Astrocyte of the cerebellum (primary cell): ENCODE measurements around the gene HSPBP1.

Source experiments
- DNase-seq: peaks from one replicate; pipeline ENCODE4 v3.0.0-alpha.2; 2011; ENCODE audit warnings: low read depth
- H3K4me3 ChIP-seq: 2 replicates; pipeline ENCODE4 v1.5.1; 2011; ENCODE audit warnings: mild to moderate bottlenecking, low read depth, low read length, moderate library complexity
- in situ Hi-C: cut with HindIII; loops from 2 replicates; pipeline ENCODE4 v1.10.0; 2017; ENCODE audit warnings: low sequenced_read_pairs
- TF ChIP-seq, protein P1 (sequence below): IDR thresholded peaks from 2 replicates; pipeline ENCODE4 v1.5.1; 2012; ENCODE audit warnings: low read length, low read depth, moderate library complexity, mild to moderate bottlenecking; ENCODE audit errors: missing control alignments

The HSPBP1 gene

DNA sequence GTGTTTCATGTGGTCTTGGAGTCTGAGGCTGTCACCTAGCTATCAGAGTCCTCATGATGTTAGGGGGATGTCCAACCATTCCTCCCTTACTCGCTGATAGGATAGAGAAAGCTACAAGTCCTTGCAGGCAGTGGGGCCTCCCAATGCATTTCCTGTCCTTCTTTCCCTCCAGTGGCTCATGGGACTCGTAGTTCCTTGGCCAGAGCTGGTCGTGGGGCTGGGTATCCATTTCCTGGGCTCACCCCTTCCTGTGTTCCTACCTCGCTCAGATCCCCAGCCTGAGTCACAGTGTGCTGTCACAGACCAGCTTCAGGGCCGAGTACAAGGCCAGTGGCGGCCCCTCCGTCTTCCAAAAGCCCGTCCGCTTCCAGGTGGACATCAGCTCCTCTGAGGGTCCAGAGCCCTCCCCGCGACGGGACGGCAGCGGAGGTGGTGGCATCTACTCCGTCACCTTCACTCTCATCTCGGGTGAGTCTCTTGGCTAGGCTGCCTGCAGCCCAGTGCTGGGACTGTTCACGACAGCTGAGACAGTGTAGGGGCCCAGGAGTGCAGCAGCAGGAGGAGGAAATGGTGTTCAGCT, 26.2 kb upstream of the HSPBP1 start:
- TF ChIP-seq, protein P1, sequence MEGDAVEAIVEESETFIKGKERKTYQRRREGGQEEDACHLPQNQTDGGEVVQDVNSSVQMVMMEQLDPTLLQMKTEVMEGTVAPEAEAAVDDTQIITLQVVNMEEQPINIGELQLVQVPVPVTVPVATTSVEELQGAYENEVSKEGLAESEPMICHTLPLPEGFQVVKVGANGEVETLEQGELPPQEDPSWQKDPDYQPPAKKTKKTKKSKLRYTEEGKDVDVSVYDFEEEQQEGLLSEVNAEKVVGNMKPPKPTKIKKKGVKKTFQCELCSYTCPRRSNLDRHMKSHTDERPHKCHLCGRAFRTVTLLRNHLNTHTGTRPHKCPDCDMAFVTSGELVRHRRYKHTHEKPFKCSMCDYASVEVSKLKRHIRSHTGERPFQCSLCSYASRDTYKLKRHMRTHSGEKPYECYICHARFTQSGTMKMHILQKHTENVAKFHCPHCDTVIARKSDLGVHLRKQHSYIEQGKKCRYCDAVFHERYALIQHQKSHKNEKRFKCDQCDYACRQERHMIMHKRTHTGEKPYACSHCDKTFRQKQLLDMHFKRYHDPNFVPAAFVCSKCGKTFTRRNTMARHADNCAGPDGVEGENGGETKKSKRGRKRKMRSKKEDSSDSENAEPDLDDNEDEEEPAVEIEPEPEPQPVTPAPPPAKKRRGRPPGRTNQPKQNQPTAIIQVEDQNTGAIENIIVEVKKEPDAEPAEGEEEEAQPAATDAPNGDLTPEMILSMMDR, result no peak
- no peak for DNase-seq
- no peak overlapping the region for H3K4me3 ChIP-seq

DNA sequence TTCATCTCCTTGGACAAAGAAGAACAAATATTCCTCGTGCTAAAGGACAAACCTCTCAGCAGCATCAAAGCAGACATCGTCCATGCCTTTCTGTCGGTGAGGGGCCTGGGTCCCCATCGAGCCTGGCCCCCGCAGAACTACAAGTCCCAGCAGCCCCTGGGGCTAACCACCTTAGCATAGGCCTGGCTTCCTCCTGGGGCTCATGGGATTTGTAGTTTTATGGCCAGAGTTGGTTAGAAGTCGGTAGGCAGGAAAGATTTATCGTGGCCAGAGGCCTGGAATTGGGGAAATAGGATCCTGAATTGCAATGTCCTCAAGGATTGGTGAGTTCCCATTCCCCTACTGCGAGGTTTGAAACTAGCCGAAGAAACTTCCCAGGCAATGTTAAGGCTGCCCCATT, 25.6 kb upstream of the HSPBP1 start:
- no peak for DNase-seq
- TF ChIP-seq, protein P1, result no peak
- in situ Hi-C loops, result no loop called here
- no peak overlapping the region for H3K4me3 ChIP-seq

More for the DNA sequence above, 26.2 kb upstream of the HSPBP1 start:
- in situ Hi-C loops, result no loop called here

DNA sequence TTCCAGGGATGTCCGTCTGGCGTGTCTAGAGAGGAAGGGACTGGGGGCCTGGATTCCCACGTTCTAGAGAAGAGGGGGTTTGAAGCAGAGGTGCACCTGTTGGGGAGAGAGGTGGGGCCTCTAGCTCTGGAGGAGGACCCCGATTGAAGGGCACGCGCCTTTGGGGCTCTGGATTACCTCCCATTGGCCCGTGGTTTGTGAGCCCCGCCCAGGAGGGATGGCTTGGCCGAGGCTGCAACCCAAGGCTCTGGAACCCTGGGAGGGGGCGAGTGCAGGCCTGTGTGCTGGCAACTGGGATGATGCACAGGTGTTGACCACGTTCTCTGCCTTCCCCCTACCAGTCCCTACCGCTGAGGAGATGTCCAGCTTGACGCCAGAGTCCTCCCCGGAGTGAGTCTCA, 25.1 kb upstream of the HSPBP1 start:
- in situ Hi-C loops, result no loop called here

DNA sequence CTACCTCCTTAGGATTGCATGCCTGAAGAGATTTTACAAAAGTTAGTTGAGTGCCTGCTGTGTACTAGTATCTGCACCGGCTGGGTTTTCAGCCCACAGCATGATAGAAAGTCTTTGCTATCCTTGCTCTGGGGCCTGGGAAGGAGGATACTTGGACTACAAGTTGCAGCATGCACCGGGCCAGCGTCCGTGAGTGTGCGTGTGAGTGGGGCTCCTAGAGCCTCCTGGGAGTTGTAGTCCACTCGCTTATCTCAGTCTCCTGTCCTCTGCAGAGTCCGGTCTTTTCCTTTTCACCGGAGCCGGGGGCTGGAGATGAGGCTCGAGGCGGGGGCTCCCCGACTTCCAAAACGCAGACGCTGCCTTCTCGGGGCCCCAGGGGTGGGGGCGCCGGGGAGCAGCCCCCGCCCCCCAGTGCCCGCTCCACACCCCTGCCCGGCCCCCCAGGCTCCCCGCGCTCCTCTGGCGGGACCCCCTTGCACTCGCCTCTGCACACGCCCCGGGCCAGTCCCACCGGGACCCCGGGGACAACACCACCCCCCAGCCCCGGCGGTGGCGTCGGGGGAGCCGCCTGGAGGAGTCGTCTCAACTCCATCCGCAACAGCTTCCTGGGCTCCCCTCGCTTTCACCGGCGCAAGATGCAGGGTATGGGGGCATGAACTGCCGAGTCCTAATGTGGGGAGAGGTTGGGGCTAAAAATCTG, 24.5 kb upstream of the HSPBP1 start:
- H3K4me3 ChIP-seq, result no peak overlapping the region
- in situ Hi-C loops, result no loop called here
- TF ChIP-seq, protein P1, result no peak
- no peak for DNase-seq

More for the DNA sequence above, 25.1 kb upstream of the HSPBP1 start:
- DNase-seq, result no peak
- no peak overlapping the region for H3K4me3 ChIP-seq
- TF ChIP-seq, protein P1, result no peak

DNA sequence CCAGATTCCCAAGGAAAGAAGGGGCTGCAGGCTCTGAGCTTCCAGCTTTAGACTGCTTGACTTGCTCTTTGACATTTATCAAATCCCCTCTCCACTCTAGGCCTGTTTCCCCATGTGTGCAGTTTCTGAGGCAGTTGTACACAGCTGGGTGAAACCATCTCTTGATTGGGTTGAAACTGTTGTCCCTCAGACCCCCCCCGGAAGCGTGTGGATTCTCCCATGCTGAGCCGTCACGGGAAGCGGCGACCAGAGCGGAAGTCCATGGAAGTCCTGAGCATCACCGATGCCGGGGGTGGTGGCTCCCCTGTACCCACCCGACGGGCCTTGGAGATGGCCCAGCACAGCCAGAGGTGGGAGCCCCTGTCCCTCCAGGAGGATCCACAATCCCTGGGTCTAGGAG, 23.6 kb upstream of the HSPBP1 start:
- H3K4me3 ChIP-seq, result no peak overlapping the region
- DNase-seq, result no peak
- in situ Hi-C loops, result no loop called here
- TF ChIP-seq, protein P1, result no peak

DNA sequence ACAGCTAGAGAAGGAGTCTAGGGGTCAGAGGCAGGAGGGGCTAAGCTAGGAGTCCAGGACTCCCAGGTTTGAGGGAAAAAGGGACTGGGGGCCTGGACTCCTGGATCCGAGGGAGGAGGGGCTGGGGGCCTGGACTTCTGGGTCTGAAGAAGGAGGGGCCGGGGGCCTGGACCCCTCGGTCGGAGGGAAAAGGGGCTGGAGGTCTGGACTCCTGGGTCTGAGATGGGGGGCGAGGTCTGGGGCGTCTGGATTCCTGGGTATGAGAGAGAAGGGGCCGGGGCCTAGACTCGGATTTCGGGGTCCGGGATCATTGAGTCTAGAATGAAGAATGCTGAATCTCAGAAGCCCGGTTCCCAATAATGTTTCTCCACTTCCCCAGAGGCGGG, 22.4 kb upstream of the HSPBP1 start:
- peak overlapping the region; percentile 34 for H3K4me3 ChIP-seq
- no peak for DNase-seq
- TF ChIP-seq, protein P1, result no peak
- in situ Hi-C loops, result no loop called here
